Astrocyte (in vitro differentiated cells and primary cell): ENCODE data around the gene TMEM258. TPM values are rescaled to one million over a fixed set of nuclear protein-coding genes. Genes with fewer than 3 reads are reported as not detected.

Experiments used
- DNase-seq: peaks from one replicate; pipeline ENCODE4 v3.0.0-alpha.2; 2010; ENCODE audit warnings: low read depth
- FAIRE-seq: peaks from 2 replicates; lab custom pipeline; 2011; peaks lifted over from hg19 to GRCh38; lab: Jason Lieb, UNC
- H2AFZ ChIP-seq: 2 replicates; pipeline ENCODE4 v1.6.0; 2012; ENCODE audit warnings: low read depth, low read length, inconsistent platforms
- H3K27ac ChIP-seq: 2 replicates; pipeline ENCODE4 v1.5.1; 2011; ENCODE audit warnings: low read depth, low read length, inconsistent platforms
- H3K27me3 ChIP-seq: 2 replicates; pipeline ENCODE4 v1.6.0; 2011; ENCODE audit warnings: low read length, inconsistent platforms; ENCODE audit not compliant: insufficient read depth
- H3K36me3 ChIP-seq: 2 replicates; pipeline ENCODE4 v1.5.1; 2011; ENCODE audit warnings: low read length, inconsistent platforms; ENCODE audit not compliant: insufficient read depth
- H3K4me1 ChIP-seq: 2 replicates; pipeline ENCODE4 v1.5.1; 2011; ENCODE audit warnings: low read length, inconsistent platforms; ENCODE audit not compliant: insufficient read depth
- H3K4me2 ChIP-seq: 2 replicates; pipeline ENCODE4 v1.6.0; 2012; ENCODE audit warnings: low read length, inconsistent platforms
- H3K4me3 ChIP-seq: 2 replicates; pipeline ENCODE4 v1.5.1; 2011; ENCODE audit warnings: low read depth, mild to moderate bottlenecking, low read length, inconsistent platforms; ENCODE audit not compliant: insufficient read depth
- H3K79me2 ChIP-seq: 2 replicates; pipeline ENCODE4 v1.6.0; 2012; ENCODE audit warnings: mild to moderate bottlenecking, low read length, inconsistent platforms; ENCODE audit not compliant: insufficient read depth
- H3K9ac ChIP-seq: 2 replicates; pipeline ENCODE4 v1.6.0; 2012; ENCODE audit warnings: mild to moderate bottlenecking, low read length, inconsistent platforms
- H3K9me3 ChIP-seq: 2 replicates; pipeline ENCODE4 v1.5.1; 2012; ENCODE audit warnings: low read depth, mild to moderate bottlenecking, low read length, inconsistent platforms; ENCODE audit not compliant: insufficient read depth
- H4K20me1 ChIP-seq: 2 replicates; pipeline ENCODE4 v1.6.0; 2012; ENCODE audit warnings: low read length, inconsistent platforms; ENCODE audit not compliant: insufficient read depth
- H3K27ac Mint-ChIP-seq: one replicate; pipeline ENCODE4 v1.8.0; 2021; ENCODE audit warnings: mild to moderate bottlenecking, mixed read lengths; ENCODE audit not compliant: unreplicated experiment
- H3K27me3 Mint-ChIP-seq: one replicate; pipeline ENCODE4 v1.8.0; 2021; ENCODE audit warnings: low read depth, mixed read lengths; ENCODE audit not compliant: unreplicated experiment
- H3K36me3 Mint-ChIP-seq: one replicate; pipeline ENCODE4 v1.8.0; 2021; ENCODE audit warnings: low read depth, mixed read lengths; ENCODE audit not compliant: unreplicated experiment
- H3K4me1 Mint-ChIP-seq: one replicate; pipeline ENCODE4 v1.8.0; 2021; ENCODE audit warnings: low read depth, mixed read lengths; ENCODE audit not compliant: unreplicated experiment
- H3K4me3 Mint-ChIP-seq: one replicate; pipeline ENCODE4 v1.8.0; 2021; ENCODE audit warnings: mild to moderate bottlenecking, moderate library complexity, mixed read lengths; ENCODE audit not compliant: unreplicated experiment
- H3K9me3 Mint-ChIP-seq: one replicate; pipeline ENCODE4 v1.8.0; 2021; ENCODE audit warnings: mild to moderate bottlenecking, mixed read lengths; ENCODE audit not compliant: unreplicated experiment
- CTCF ChIP-seq: IDR thresholded peaks from 2 replicates; pipeline ENCODE4 v1.5.1; 2011; ENCODE audit warnings: low read depth, mild to moderate bottlenecking, inconsistent platforms, low read length, moderate library complexity; ENCODE audit not compliant: insufficient read depth
- EZH2 ChIP-seq: IDR thresholded peaks from 2 replicates; pipeline ENCODE4 v1.6.1; 2012; ENCODE audit warnings: mild to moderate bottlenecking, low read length, inconsistent platforms; ENCODE audit not compliant: insufficient read depth
- total RNA-seq: library from RNA; stranded (reverse); gene quantifications from 2 replicates; pipeline ENCODE4 v1.2.1, GENCODE V29; 2021

TMEM258 gene
- total RNA-seq, 1 donor from 2014 or later, result 98.6 TPM

- H3K4me1 ChIP-seq, result peaks cover 44% of the 10 kb centered on the region
- H3K27ac Mint-ChIP-seq, result no peak overlapping the region
- no peak for DNase-seq
These were observed 37.4 kb upstream of the TMEM258 start for GRCh38 chr11:61829806-61830205.

GRCh38 chr11:61828629-61829407, 36.4 kb upstream of the TMEM258 start:
- Mint-ChIP-seq H3K27me3 (no peaks in the 10 kb centered on the region), H3K27ac (peak overlapping the region; percentile 69), H3K4me1 (peaks cover 25% of the 10 kb centered on the region), H3K36me3 (peaks cover 2% of the 10 kb centered on the region), H3K4me3 (peak overlapping the region; percentile 92), H3K9me3 (peaks cover 1% of the 10 kb centered on the region)
- DNase-seq, result peak; percentile 14
- Histone ChIP-seq H3K79me2 (peaks cover 56% of the 10 kb centered on the region), H3K9ac (peak overlapping the region; percentile 86), H3K4me1 (peaks cover 34% of the 10 kb centered on the region), H3K36me3 (no peaks in the 10 kb centered on the region), H3K27me3 (no peaks in the 10 kb centered on the region), H3K9me3 (no peaks in the 10 kb centered on the region), H2AFZ (peak overlapping the region; percentile 75), H3K4me2 (peak overlapping the region; percentile 89), H3K4me3 (peak overlapping the region; percentile 83), H4K20me1 (peaks cover 51% of the 10 kb centered on the region), H3K27ac (peak overlapping the region; percentile 21)
- TF ChIP-seq EZH2, result no peak
- peak; percentile 26 for TF ChIP-seq CTCF
- no peak for FAIRE-seq

More at GRCh38 chr11:61829806-61830205, 37.4 kb upstream of the TMEM258 start:
- no peak for FAIRE-seq
- no peak overlapping the region for H2AFZ ChIP-seq
- peaks cover 65% of the 10 kb centered on the region for H3K79me2 ChIP-seq
- peaks cover 59% of the 10 kb centered on the region for H4K20me1 ChIP-seq
- no peaks in the 10 kb centered on the region for H3K27me3 ChIP-seq
- no peaks in the 10 kb centered on the region for H3K27me3 Mint-ChIP-seq
- H3K4me3 ChIP-seq, result peak overlapping the region; percentile 83
- peak overlapping the region; percentile 89 for H3K4me2 ChIP-seq
- H3K4me3 Mint-ChIP-seq, result peak overlapping the region; percentile 92
- peaks cover 2% of the 10 kb centered on the region for H3K36me3 Mint-ChIP-seq
- peaks cover 1% of the 10 kb centered on the region for H3K9me3 Mint-ChIP-seq
- H3K9ac ChIP-seq, result peak overlapping the region; percentile 86
- H3K36me3 ChIP-seq, result no peaks in the 10 kb centered on the region
- TF ChIP-seq CTCF, result no peak
- no peaks in the 10 kb centered on the region for H3K9me3 ChIP-seq
- peaks cover 25% of the 10 kb centered on the region for H3K4me1 Mint-ChIP-seq
- no peak overlapping the region for H3K27ac ChIP-seq

- no peak for FAIRE-seq
- H3K27me3 Mint-ChIP-seq, result no peaks in the 10 kb centered on the region
- H3K9me3 Mint-ChIP-seq, result no peaks in the 10 kb centered on the region
- peak overlapping the region; percentile 92 for H3K4me3 Mint-ChIP-seq
- TF ChIP-seq EZH2 (no peak), CTCF (no peak)
- Histone ChIP-seq H3K79me2 (peaks cover 51% of the 10 kb centered on the region), H3K4me3 (peak overlapping the region; percentile 83), H3K9me3 (no peaks in the 10 kb centered on the region), H2AFZ (peak overlapping the region; percentile 75), H3K4me1 (peaks cover 32% of the 10 kb centered on the region), H3K9ac (peak overlapping the region; percentile 86), H3K4me2 (peak overlapping the region; percentile 89), H3K27me3 (no peaks in the 10 kb centered on the region), H3K36me3 (no peaks in the 10 kb centered on the region), H4K20me1 (peaks cover 46% of the 10 kb centered on the region), H3K27ac (peak overlapping the region; percentile 21)
- DNase-seq, result no peak
- peaks cover 25% of the 10 kb centered on the region for H3K4me1 Mint-ChIP-seq
- H3K27ac Mint-ChIP-seq, result peak overlapping the region; percentile 93
- H3K36me3 Mint-ChIP-seq, result peaks cover 2% of the 10 kb centered on the region
These were observed 35.9 kb upstream of the TMEM258 start for GRCh38 chr11:61828379-61828628.
